ENCODE results near the gene GPR150. TPM values are rescaled to one million over a fixed set of nuclear protein-coding genes. Genes with fewer than 3 reads are reported as not detected.

GPR150 gene
- total and polyA plus RNA-seq, 9 of the 15 experiments (the other 6 are each of a cell fraction or from before 2014, with no cell fraction given) = not detected

DNA sequence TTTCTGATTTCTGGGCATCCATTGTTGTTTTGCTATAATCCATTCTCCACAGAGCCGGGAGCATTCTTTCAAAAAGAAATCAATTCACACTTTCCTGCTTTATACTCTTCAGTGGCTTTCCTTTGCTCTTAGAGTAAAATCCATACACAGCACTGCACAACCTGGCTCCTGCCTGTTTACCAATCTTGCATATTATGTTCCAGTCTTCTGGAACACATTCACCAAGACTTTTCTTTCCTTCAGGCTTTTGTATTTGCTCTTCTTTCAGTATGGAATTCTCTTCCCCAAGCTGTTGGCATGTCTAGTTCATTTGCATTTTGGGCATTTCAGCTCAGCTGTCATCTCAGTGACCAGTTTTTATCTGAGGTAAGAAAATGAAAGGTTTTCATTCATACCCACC lies 33.0 kb downstream of the GPR150 start:
- no peak for DNase-seq (ENCODE audit: extremely low read depth in 1 of 4, low spot score in 3 of 4)
- H3K4me1 ChIP-seq (replicated peaks in 1 of 2; ENCODE audit: control insufficient read depth in 2 of 2, insufficient read depth in 2 of 2, low read length in 2 of 2) = peaks cover 4 to 14% of the 10 kb centered on the region in 2 experiments; a peak in 3 of 5 replicates
- peaks cover 70% of the 10 kb centered on the region for H3K36me3 ChIP-seq (ENCODE audit: control insufficient read depth, insufficient read depth, low read length)
- no peak overlapping the region for H3K4me2 ChIP-seq (ENCODE audit: insufficient read depth, low read length)
- no peaks in the 10 kb centered on the region for H3K27me3 ChIP-seq (ENCODE audit: control insufficient read depth in 2 of 2, insufficient read depth in 2 of 2, low read length in 2 of 2)
- ATAC-seq = no peak
- intact Hi-C loops (cut with micrococcal nuclease) (no loop called here), in situ Hi-C loops (cut with MboI) (no loop called here)
- peaks cover 64% of the 10 kb centered on the region for H3K79me2 ChIP-seq (ENCODE audit: control insufficient read depth, insufficient read depth, low read length)
- no peak overlapping the region for H3K27ac ChIP-seq (ENCODE audit: extremely low read depth, low read depth, low read length)
- no peaks in the 10 kb centered on the region for H3K9me1 ChIP-seq (ENCODE audit: control insufficient read depth, insufficient read depth, low read length)
- ChIA-PET CTCF (ENCODE audit: low intra/inter-chr PET ratio) (no interaction called here), POLR2A (interaction anchor here (0.6 to 1.9 kb wide), 3 partner anchors 17 to 373 kb away, joined by 3 to 7 read pairs (median 3); partner anchors contain the start of gene RHOBTB3)
- no peak overlapping the region for H3K9ac ChIP-seq (ENCODE audit: insufficient read depth in 1 of 2, low read depth in 2 of 2, low read length in 2 of 2)
- WGBS (ENCODE audit: insufficient coverage, low coverage, missing lambda C conversion rate) = 83% methylated on average over 1 of the region's 1 CpG
- no peak overlapping the region for H2AFZ ChIP-seq (ENCODE audit: low read depth, low read length)
- FAIRE-seq = no peak
- no TSS peak for BruUV-seq (replicated peaks)
- no peak for TF ChIP-seq YBX1 (IDR thresholded peaks at IDR 0.05)
- TF ChIP-seq TAF7 (tag; IDR thresholded peaks at IDR 0.05) = no peak
- no peak for TF ChIP-seq KLF16 (IDR thresholded peaks at IDR 0.05)
- TF ChIP-seq ARHGAP35 (IDR thresholded peaks at IDR 0.05; ENCODE audit: partially characterized antibody) = no peak
- TF ChIP-seq SREBF1 (IDR thresholded peaks at IDR 0.05; ENCODE audit: borderline replicate concordance, low read depth, low read length) = no peak
- TF ChIP-seq XRCC5 (IDR thresholded peaks at IDR 0.05; ENCODE audit: low read depth, low read length) = no peak
- TF ChIP-seq NR3C1 (CRISPR knock-in tag; IDR thresholded peaks at IDR 0.05) = no peak
- no peak for TF ChIP-seq RAD21 (CRISPR knock-in tag; conservative IDR thresholded peaks at IDR 0.05 in 1 of 2, IDR thresholded peaks at IDR 0.05 in 1 of 2)
- TF ChIP-seq U2AF2 (optimal IDR thresholded peaks at IDR 0.05; ENCODE audit: low read depth, low read length) = no peak
- no peak overlapping the region for H3K4me3 ChIP-seq
- no peaks in the 10 kb centered on the region for H3K9me3 ChIP-seq (replicated peaks; ENCODE audit: control insufficient read depth, insufficient read depth, low read depth, low read length)
- H4K20me1 ChIP-seq (replicated peaks; ENCODE audit: control insufficient read depth, insufficient read depth, low read length) = no peaks in the 10 kb centered on the region
